ENCODE measurements around the gene TMPRSS5.

DNA sequence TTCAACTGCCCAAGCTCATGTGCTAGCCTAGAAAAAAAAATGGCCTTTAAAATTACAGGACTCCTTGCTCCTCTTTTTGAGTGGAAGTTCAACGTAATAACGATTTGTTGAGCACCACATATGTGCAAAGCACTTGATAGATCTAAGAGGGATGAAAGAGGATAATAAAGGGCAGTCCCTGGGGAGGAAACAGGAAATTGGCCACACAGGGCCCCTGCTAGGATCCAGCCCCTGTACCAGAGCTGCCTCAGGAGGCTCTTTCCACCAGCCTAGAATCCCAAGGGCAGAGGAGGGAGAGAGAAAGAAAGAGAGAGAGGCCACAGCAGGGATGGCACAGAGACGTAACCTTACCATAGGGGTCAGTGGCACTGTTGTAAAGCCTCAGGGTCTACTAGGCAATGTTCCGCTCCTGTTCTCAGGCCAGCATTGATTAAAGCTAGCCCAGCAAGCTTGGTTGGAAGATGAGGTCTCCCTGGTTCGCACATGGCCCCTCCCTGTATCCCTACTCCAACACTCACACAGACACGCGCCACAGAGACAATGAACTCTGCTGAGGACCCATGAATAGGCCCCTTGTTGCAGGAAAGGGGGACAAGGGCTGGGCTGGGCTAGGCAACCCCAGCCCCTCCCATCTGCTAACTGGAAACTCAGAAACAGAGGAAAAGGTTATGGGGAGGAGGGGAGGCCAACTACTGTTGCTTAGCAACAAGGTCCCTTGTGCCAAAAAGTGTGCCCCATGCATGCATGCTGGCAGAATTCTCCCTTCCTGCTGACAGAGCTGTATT is at the start of gene TMPRSS5:
- TF ChIP-seq ZNF274 (IDR thresholded peaks at IDR 0.05; ENCODE audit: low read depth, low read length) (no peak), YY1 (IDR thresholded peaks at IDR 0.05; ENCODE audit: insufficient read depth, insufficient read length) (no peak), SUZ12 (IDR thresholded peaks at IDR 0.05; ENCODE audit: extremely low read depth, insufficient read depth, insufficient read length) (no peak)

All from NT2/D1 (cell line).